ENCODE measurements around the gene EHMT1. TPM values are rescaled to one million over a fixed set of nuclear protein-coding genes. Genes with fewer than 3 reads are reported as not detected.

EHMT1 gene
- total RNA-seq, result 100 to 1,000 TPM in 3 of 4 donors, 10 to 100 TPM in 1; 96.4 to 136 (median 118) TPM

GRCh38 chr9:137618105-137619067 lies at the start of gene EHMT1:
TSS of gene EHMT1 (plus strand) at chr9:137619005. CDS start at chr9:137619029, 24 bp downstream.
- peak within 1 kb of the TSS; percentile 72 to 95 (median 88) for H3K27ac ChIP-seq
- H3K4me1 ChIP-seq, result peaks cover 0 to 53% (median 26%) of the 10 kb centered on the region in 4 donors
- WGBS, 2 donors, result 2% methylated on average over 29 to 32 of the region's 94 CpGs
- no peaks in the 10 kb centered on the region for H3K9me3 ChIP-seq
- peak within 1 kb of the TSS; percentile 68 to 96 (median 84) for H3K4me3 ChIP-seq
- TF ChIP-seq EP300 (IDR thresholded peaks at IDR 0.05) (peak in 1 of 2 donors; percentile 83), POLR2A (IDR thresholded peaks at IDR 0.05) (peak; percentile 35 to 69), CTCF (IDR thresholded peaks at IDR 0.05) (peak in 1 of 5 experiments; percentile 52)
- peaks cover 0 to 36% (median 12%) of the 10 kb centered on the region in 3 donors for H3K36me3 ChIP-seq
- peak; percentile 60 to 68 for DNase-seq (ENCODE audit: low spot score in 2 of 2)
- no peaks in the 10 kb centered on the region for H3K27me3 ChIP-seq

GRCh38 chr9:137569609-137570203 lies 49.1 kb upstream of the EHMT1 start:
- H3K4me1 ChIP-seq, result no peaks in the 10 kb centered on the region
- DNase-seq (ENCODE audit: low spot score in 2 of 2), result no peak
- no peak overlapping the region for H3K27ac ChIP-seq
- H3K27me3 ChIP-seq, result no peaks in the 10 kb centered on the region
- H3K36me3 ChIP-seq, result peaks cover 0 to 48% (median 14%) of the 10 kb centered on the region in 3 donors
- 96% methylated on average over 5 of the region's 5 CpGs for WGBS, 2 donors
- TF ChIP-seq CTCF (IDR thresholded peaks at IDR 0.05) (no peak), EP300 (IDR thresholded peaks at IDR 0.05) (no peak), POLR2A (IDR thresholded peaks at IDR 0.05) (no peak)
- H3K4me3 ChIP-seq, result no peak overlapping the region
- H3K9me3 ChIP-seq, result no peaks in the 10 kb centered on the region

- Histone ChIP-seq H3K4me1 (peaks cover 0 to 7% (median 0%) of the 10 kb centered on the region in 4 donors), H3K9me3 (no peaks in the 10 kb centered on the region), H3K4me3 (no peak overlapping the region), H3K27ac (no peak overlapping the region), H3K36me3 (peaks cover 0 to 52% (median 15%) of the 10 kb centered on the region in 3 donors), H3K27me3 (no peaks in the 10 kb centered on the region)
- TF ChIP-seq EP300 (IDR thresholded peaks at IDR 0.05), result no peak
- TF ChIP-seq CTCF (IDR thresholded peaks at IDR 0.05), result no peak
- DNase-seq (ENCODE audit: low spot score in 2 of 2), result no peak
- 99% methylated on average over 3 of the region's 3 CpGs for WGBS, 2 donors
Measured at GRCh38 chr9:137570566-137570965, 48.2 kb upstream of the EHMT1 start.

DNA sequence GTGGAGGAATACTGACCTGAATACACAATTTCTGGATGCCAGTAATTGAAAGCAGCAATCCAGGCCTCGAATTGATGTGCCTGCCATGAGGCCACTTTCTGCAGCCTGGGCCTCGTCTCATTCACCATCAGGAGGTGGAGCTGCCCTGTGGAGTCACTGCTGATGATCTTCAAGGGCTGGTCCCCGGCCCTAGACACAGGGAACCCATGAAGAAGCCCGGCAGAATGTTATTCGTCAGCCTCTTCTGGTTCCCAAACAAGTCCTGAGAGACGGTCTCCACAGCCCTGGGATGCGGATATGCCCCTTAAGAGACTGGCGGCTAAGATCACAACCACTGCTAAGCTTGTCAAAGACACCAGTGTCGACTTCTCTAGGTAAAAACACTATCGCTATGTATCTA lies 44.6 kb upstream of the EHMT1 start:
- 88 to 91% methylated on average over 10 of the region's 10 CpGs for WGBS, 2 donors
- Histone ChIP-seq H3K4me1 (peaks cover 0 to 33% (median 11%) of the 10 kb centered on the region in 4 donors), H3K4me3 (no peak overlapping the region), H3K36me3 (peaks cover 0 to 64% (median 15%) of the 10 kb centered on the region in 3 donors), H3K9me3 (no peaks in the 10 kb centered on the region), H3K27ac (no peak overlapping the region), H3K27me3 (no peaks in the 10 kb centered on the region)
- no peak for DNase-seq (ENCODE audit: low spot score in 2 of 2)
- TF ChIP-seq EP300 (IDR thresholded peaks at IDR 0.05) (no peak), POLR2A (IDR thresholded peaks at IDR 0.05) (no peak)

GRCh38 chr9:137575364-137575715 lies 43.5 kb upstream of the EHMT1 start:
- H3K27ac ChIP-seq, result no peak overlapping the region
- H3K27me3 ChIP-seq, result no peaks in the 10 kb centered on the region
- 63 to 71% methylated on average over 9 of the region's 9 CpGs for WGBS, 2 donors

More at GRCh38 chr9:137575364-137575715, 43.5 kb upstream of the EHMT1 start:
- no peaks in the 10 kb centered on the region for H3K9me3 ChIP-seq
- DNase-seq (ENCODE audit: low spot score in 2 of 2), result no peak
- no peak overlapping the region for H3K4me3 ChIP-seq
- H3K36me3 ChIP-seq, result peaks cover 0 to 63% (median 15%) of the 10 kb centered on the region in 3 donors
- H3K4me1 ChIP-seq, result peaks cover 0 to 44% (median 11%) of the 10 kb centered on the region in 4 donors
- TF ChIP-seq EP300 (IDR thresholded peaks at IDR 0.05) (no peak), CTCF (IDR thresholded peaks at IDR 0.05) (no peak), POLR2A (IDR thresholded peaks at IDR 0.05) (no peak)
